OCI-LY7 (cell line): ENCODE data around the gene HIPK3.

Experiments used
- CTCF ChIP-seq: fragments of 200-600 bp; sonication (generic); conservative IDR thresholded peaks from 2 replicates; pipeline ENCODE4 v1.5.1; 2014; ENCODE audit warnings: mild to moderate bottlenecking, antibody characterized with exemption, low read length, moderate library complexity, mixed read lengths
- EZH2phosphoT487 ChIP-seq: fragments of 200-600 bp; sonication (generic); IDR thresholded peaks from 2 replicates; pipeline ENCODE4 v1.6.1; 2018; ENCODE audit warnings: low read depth, borderline replicate concordance, mild to moderate bottlenecking, mixed run types, antibody characterized with exemption, low read length, moderate library complexity, mixed read lengths

GRCh38 chr11:33208150-33208549 is 49.0 kb upstream of the HIPK3 start:
- TF ChIP-seq CTCF (no peak), EZH2phosphoT487 (no peak)
